Ishikawa (cell line): ENCODE data around the gene EFNA3.

Source experiments
- CEBPB ChIP-seq: IDR thresholded peaks from 2 replicates; pipeline ENCODE4 v1.6.1; 2012
- CREB1 ChIP-seq: IDR thresholded peaks from 2 replicates; pipeline ENCODE4 v1.6.1; 2012; ENCODE audit warnings: low read depth
- EGR1 ChIP-seq: IDR thresholded peaks from 2 replicates; pipeline ENCODE4 v1.6.1; 2012
- EP300 ChIP-seq: IDR thresholded peaks from 2 replicates; pipeline ENCODE4 v1.6.1; 2012; ENCODE audit warnings: borderline replicate concordance
- FOXM1 ChIP-seq: IDR thresholded peaks from 2 replicates; pipeline ENCODE4 v1.6.1; 2012; ENCODE audit warnings: low read depth, borderline replicate concordance
- NFIC ChIP-seq: IDR thresholded peaks from 2 replicates; pipeline ENCODE4 v1.6.1; 2012
- RAD21 ChIP-seq: IDR thresholded peaks from 2 replicates; pipeline ENCODE4 v1.6.1; 2012; ENCODE audit warnings: low read depth
- REST ChIP-seq: IDR thresholded peaks from 2 replicates; pipeline ENCODE4 v1.6.1; 2012; ENCODE audit warnings: low read depth, mild to moderate bottlenecking
- TAF1 ChIP-seq: IDR thresholded peaks from 2 replicates; pipeline ENCODE4 v1.6.1; 2012; ENCODE audit warnings: low read depth, mild to moderate bottlenecking
- TCF12 ChIP-seq: IDR thresholded peaks from 2 replicates; pipeline ENCODE4 v1.6.1; 2012; ENCODE audit warnings: low read depth
- TEAD4 ChIP-seq: IDR thresholded peaks from 2 replicates; pipeline ENCODE4 v1.6.1; 2012
- USF1 ChIP-seq: IDR thresholded peaks from 2 replicates; pipeline ENCODE4 v1.6.1; 2012
- YY1 ChIP-seq: IDR thresholded peaks from 2 replicates; pipeline ENCODE4 v1.6.1; 2012; ENCODE audit warnings: low read depth
- ZBTB7A ChIP-seq: IDR thresholded peaks from 2 replicates; pipeline ENCODE4 v1.6.1; 2012; ENCODE audit warnings: low read depth
- TF ChIP-seq, protein P1 (sequence below): IDR thresholded peaks from 2 replicates; pipeline ENCODE4 v1.6.1; 2012

Gene EFNA3

DNA sequence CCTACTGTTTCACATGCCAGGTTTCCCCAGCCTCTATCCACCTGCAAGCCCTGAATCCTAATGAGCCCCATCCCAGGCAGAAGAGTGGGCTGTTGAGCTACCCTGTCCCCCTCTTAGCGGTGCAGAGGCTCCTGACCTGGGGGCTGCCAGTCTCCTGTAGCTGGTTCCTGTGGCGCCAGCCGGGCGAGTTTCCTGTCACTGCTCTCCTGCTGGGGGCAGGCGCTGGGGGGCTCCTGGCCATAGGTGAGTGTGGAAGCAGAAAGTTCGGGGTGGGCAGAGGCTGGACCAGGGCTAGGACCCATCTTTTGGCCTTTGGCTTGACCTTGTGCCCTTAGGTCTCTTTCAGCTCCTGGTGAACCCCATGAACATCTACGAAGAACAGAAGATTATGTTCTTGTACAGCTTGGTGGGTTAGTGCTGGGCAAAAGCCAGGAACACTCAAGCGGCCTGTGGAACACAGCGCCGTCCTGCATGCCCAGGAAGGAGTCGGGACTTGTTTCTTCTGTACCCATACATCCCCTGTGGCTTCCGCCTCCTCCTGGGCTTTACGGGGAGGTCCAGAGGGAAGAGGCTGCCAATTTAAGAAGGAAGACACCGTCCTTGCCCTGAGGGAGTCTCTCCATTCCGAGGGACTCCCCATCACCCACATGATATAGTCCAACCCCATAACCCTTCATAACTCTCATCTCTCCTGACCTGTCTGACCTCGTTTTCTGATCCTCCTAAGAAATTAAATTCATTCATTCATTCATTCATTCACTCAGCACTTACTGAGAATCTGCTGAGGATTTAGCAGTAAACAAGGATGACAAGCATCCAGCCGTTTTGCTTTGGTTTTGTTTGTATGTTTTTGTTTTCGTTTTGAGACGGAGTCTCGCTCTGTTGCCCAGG, 44.1 kb upstream of the EFNA3 start:
- no peak for TF ChIP-seq RAD21
- no peak for TF ChIP-seq USF1
- TF ChIP-seq YY1: no peak
- no peak for TF ChIP-seq FOXM1
- no peak for TF ChIP-seq TCF12
- no peak for TF ChIP-seq NFIC
- no peak for TF ChIP-seq CREB1
- TF ChIP-seq ZBTB7A: no peak
- no peak for TF ChIP-seq TAF1
- no peak for TF ChIP-seq TEAD4
- TF ChIP-seq, protein P1, sequence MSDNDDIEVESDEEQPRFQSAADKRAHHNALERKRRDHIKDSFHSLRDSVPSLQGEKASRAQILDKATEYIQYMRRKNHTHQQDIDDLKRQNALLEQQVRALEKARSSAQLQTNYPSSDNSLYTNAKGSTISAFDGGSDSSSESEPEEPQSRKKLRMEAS: no peak
- no peak for TF ChIP-seq EP300
- no peak for TF ChIP-seq EGR1
- TF ChIP-seq REST: no peak
- TF ChIP-seq CEBPB: no peak

- TF ChIP-seq REST (no peak), TEAD4 (no peak), ZBTB7A (no peak), TCF12 (no peak), YY1 (no peak), EGR1 (no peak)
Measured at GRCh38 chr1:155035936-155036335, 42.7 kb upstream of the EFNA3 start.

- no peak for TF ChIP-seq CREB1
- TF ChIP-seq REST: no peak
- TF ChIP-seq EP300: no peak
- TF ChIP-seq, protein P1: no peak
- no peak for TF ChIP-seq YY1
- no peak for TF ChIP-seq TAF1
- TF ChIP-seq TEAD4: no peak
- no peak for TF ChIP-seq USF1
Measured at GRCh38 chr1:155037043-155037442, 41.6 kb upstream of the EFNA3 start.

DNA sequence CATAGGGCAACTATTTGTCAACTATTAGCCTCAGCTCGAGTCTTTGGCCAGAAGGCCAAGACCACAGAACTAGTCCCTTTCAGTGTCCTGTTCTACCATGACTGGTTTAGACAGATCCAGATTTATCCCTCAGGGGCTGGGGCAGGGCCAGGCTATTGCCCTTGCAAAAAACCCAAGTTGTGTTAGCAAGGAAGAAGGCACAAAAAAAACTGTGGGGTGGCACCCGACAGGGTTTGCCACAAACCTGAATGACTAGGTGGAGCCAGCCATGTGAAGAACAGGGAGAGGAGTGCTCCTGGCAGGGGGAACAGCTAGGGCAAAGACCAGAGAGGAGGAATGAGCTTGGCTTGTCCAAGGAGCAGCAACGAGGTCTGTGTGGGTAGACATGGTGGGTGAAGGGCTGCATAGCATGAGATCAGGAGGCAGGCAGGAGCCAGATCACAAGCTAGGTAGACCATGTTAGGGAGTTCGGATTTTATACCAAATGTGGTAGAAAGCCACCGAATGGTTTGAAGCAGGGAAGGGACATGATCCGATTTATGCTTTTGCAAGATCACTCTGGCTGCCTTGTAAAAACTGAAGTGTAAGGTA, 40.7 kb upstream of the EFNA3 start:
- no peak for TF ChIP-seq EGR1
- no peak for TF ChIP-seq EP300
- TF ChIP-seq CEBPB: no peak
- TF ChIP-seq NFIC: no peak
